Gastroesophageal sphincter (tissue), 3 donors: ENCODE measurements around the gene APOLD1.
"Not testable (repeated sequence)": the region's sequence is repeated elsewhere in the genome, so short reads cannot be mapped to it uniquely, and the experiment has no call there.

Source experiments
- POLR2A ChIP-seq, 2 donors: fragments of 450-650 bp; IDR thresholded peaks; one replicate each; pipeline ENCODE4 v1.6.1; 2017; ENCODE audit warnings: antibody characterized with exemption in 2 of 2, mild to moderate bottlenecking in 2 of 2, moderate library complexity in 1 of 2
- POLR2AphosphoS5 ChIP-seq: sonication (generic); formaldehyde crosslinking; IDR thresholded peaks from one replicate; pipeline ENCODE4 v1.6.1; 2017; ENCODE audit warnings: antibody characterized with exemption
- TF ChIP-seq, protein P1 (sequence below), 4 experiments: fragments of 200-600 bp in 2 of 4; fragments of 450-650 bp in 2 of 4; sonication (generic) in 1 of 4; IDR thresholded peaks; one replicate each; pipeline ENCODE4 v1.5.1; 2017 to 2019; ENCODE audit warnings: antibody characterized with exemption in 4 of 4, mild to moderate bottlenecking in 2 of 4, moderate library complexity in 2 of 4

DNA sequence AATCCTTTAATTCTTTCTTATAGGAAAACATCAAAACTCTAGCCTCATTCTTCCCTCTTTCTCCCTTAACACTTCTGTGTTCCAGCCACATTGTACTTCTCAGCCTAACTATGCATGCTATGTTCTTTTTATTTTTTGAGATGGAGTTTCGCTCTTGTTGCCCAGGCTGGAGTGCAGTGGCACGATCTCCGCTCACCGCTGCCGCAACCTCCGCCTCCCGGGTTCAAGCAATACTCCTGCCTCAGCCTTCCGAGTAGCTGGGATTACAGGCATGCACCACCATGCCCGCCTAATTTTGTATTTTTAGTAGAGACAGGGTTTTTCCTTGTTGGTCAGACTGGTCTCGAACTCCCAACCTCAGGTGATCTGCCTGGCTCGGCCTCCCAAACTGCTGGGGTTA, 34.9 kb downstream of the APOLD1 start:
- TF ChIP-seq, protein P1, sequence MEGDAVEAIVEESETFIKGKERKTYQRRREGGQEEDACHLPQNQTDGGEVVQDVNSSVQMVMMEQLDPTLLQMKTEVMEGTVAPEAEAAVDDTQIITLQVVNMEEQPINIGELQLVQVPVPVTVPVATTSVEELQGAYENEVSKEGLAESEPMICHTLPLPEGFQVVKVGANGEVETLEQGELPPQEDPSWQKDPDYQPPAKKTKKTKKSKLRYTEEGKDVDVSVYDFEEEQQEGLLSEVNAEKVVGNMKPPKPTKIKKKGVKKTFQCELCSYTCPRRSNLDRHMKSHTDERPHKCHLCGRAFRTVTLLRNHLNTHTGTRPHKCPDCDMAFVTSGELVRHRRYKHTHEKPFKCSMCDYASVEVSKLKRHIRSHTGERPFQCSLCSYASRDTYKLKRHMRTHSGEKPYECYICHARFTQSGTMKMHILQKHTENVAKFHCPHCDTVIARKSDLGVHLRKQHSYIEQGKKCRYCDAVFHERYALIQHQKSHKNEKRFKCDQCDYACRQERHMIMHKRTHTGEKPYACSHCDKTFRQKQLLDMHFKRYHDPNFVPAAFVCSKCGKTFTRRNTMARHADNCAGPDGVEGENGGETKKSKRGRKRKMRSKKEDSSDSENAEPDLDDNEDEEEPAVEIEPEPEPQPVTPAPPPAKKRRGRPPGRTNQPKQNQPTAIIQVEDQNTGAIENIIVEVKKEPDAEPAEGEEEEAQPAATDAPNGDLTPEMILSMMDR (IDR thresholded peaks at IDR 0.05): not testable (repeated sequence)
- not testable (repeated sequence) for TF ChIP-seq POLR2A (IDR thresholded peaks at IDR 0.05); POLR2AphosphoS5
